GM13977 (cell line): ENCODE results near the gene LRRC39.
"Not testable (repeated sequence)": the region's sequence is repeated elsewhere in the genome, so short reads cannot be mapped to it uniquely, and the experiment has no call there.

Experiments
- DNase-seq: peaks from one replicate; pipeline ENCODE4 v3.0.0; 2012; ENCODE audit warnings: low spot score
- CTCF ChIP-seq: IDR thresholded peaks from 2 replicates; pipeline ENCODE4 v1.5.1; 2012; ENCODE audit warnings: mild to moderate bottlenecking, control low read depth; ENCODE audit not compliant: insufficient read depth; ENCODE audit errors: extremely low read depth, missing control alignments
- in situ Hi-C: fragments of 300-500 bp; cut with MboI; formaldehyde crosslinking; loops from one replicate; pipeline ENCODE4 v1.12.0; 2022; ENCODE audit warnings: low sequenced_read_pairs, low pct_unique_long_range_greater_than_20kb, mixed read lengths, inconsistent platforms; ENCODE audit not compliant: unreplicated experiment

Gene LRRC39

GRCh38 chr1:100206301-100206700 lies 28.2 kb upstream of the LRRC39 start:
- in situ Hi-C loops, result no loop called here
- no peak for DNase-seq
- TF ChIP-seq CTCF, result no peak

GRCh38 chr1:100205593-100205992 lies 27.5 kb upstream of the LRRC39 start:
- in situ Hi-C loops, DNase-seq: not testable (repeated sequence)

GRCh38 chr1:100205103-100205502 lies 27.0 kb upstream of the LRRC39 start:
- in situ Hi-C loops, DNase-seq: not testable (repeated sequence)

- in situ Hi-C loops, DNase-seq: not testable (repeated sequence)
Observed at GRCh38 chr1:100202703-100203102, 24.6 kb upstream of the LRRC39 start.

GRCh38 chr1:100200060-100200459 lies 22.0 kb upstream of the LRRC39 start:
- in situ Hi-C loops, result not testable (repeated sequence)

GRCh38 chr1:100198596-100198995 lies 20.5 kb upstream of the LRRC39 start:
- no peak for DNase-seq
- in situ Hi-C loops, result no loop called here
- no peak for TF ChIP-seq CTCF

More at GRCh38 chr1:100200060-100200459, 22.0 kb upstream of the LRRC39 start:
- DNase-seq, result not testable (repeated sequence)

GRCh38 chr1:100188617-100189016 lies 10.6 kb upstream of the LRRC39 start:
- peak; percentile 20 for DNase-seq
- in situ Hi-C loops, result no loop called here
- no peak for TF ChIP-seq CTCF

GRCh38 chr1:100187912-100188311 lies 9.9 kb upstream of the LRRC39 start:
- in situ Hi-C loops, result no loop called here
- no peak for DNase-seq

More at GRCh38 chr1:100187912-100188311, 9.9 kb upstream of the LRRC39 start:
- TF ChIP-seq CTCF, result no peak
